GM12878 (cell line): ENCODE results near the gene MRPL54. TPM values are rescaled to one million over a fixed set of nuclear protein-coding genes. Genes with fewer than 3 reads are reported as not detected.

ENCODE experiments used
- ATF3 ChIP-seq: IDR thresholded peaks from 2 replicates; pipeline ENCODE4 v1.6.1; 2011; ENCODE audit warnings: low read depth, mild to moderate bottlenecking, low read length, moderate library complexity, borderline replicate concordance; ENCODE audit errors: extremely low read depth
- ATF7 ChIP-seq: fragments of 450-650 bp; IDR thresholded peaks from 2 replicates; pipeline ENCODE4 v1.6.1; 2016; ENCODE audit warnings: low read depth, mild to moderate bottlenecking
- CBX3 ChIP-seq: fragments of 200-600 bp; sonication (generic); IDR thresholded peaks from 2 replicates; pipeline ENCODE4 v1.6.1; 2016; ENCODE audit warnings: low read depth, borderline replicate concordance
- CHD4 ChIP-seq: fragments of 200-600 bp; sonication (generic); IDR thresholded peaks from 2 replicates; pipeline ENCODE4 v1.6.1; 2016; ENCODE audit warnings: mild to moderate bottlenecking
- CREM ChIP-seq: IDR thresholded peaks from 2 replicates; pipeline ENCODE4 v1.6.1; 2014; ENCODE audit warnings: antibody characterized with exemption, low read depth
- EGR1 ChIP-seq, 2 experiments: IDR thresholded peaks; 1 replicate in 1 of 2; 2 replicates in 1 of 2; pipeline ENCODE4 v1.6.1; 2011 to 2012; ENCODE audit warnings: low read depth in 2 of 2, low read length in 2 of 2, borderline replicate concordance in 1 of 2, mild to moderate bottlenecking in 1 of 2, moderate library complexity in 1 of 2
- ETV6 ChIP-seq, 2 experiments: fragments of 450-650 bp in 1 of 2; IDR thresholded peaks in 1 of 2; conservative IDR thresholded peaks in 1 of 2; 2 replicates each; pipeline ENCODE4 v1.6.1; 2014; ENCODE audit warnings: antibody characterized with exemption in 1 of 2, borderline replicate concordance in 1 of 2, low read depth in 1 of 2, mild to moderate bottlenecking in 1 of 2, moderate library complexity in 1 of 2
- HDAC6 ChIP-seq: fragments of 200-600 bp; sonication (generic); IDR thresholded peaks from one replicate; pipeline ENCODE4 v1.8.0; 2017; ENCODE audit warnings: antibody characterized with exemption; ENCODE audit not compliant: unreplicated experiment
- MEF2A ChIP-seq: IDR thresholded peaks from 2 replicates; pipeline ENCODE4 v1.6.1; 2011; ENCODE audit warnings: low read depth, mild to moderate bottlenecking, low read length, moderate library complexity; ENCODE audit not compliant: insufficient read depth
- NR2C2 ChIP-seq: IDR thresholded peaks from 2 replicates; pipeline ENCODE4 v1.6.1; 2011; ENCODE audit warnings: borderline replicate concordance, low read depth; ENCODE audit not compliant: control insufficient read depth, insufficient read length
- PAX8 ChIP-seq: fragments of 450-650 bp; IDR thresholded peaks from 2 replicates; pipeline ENCODE4 v1.6.1; 2017; ENCODE audit warnings: mild to moderate bottlenecking, moderate library complexity
- PBX3 ChIP-seq: IDR thresholded peaks from 2 replicates; pipeline ENCODE4 v1.6.1; 2011; ENCODE audit warnings: mild to moderate bottlenecking, low read depth, low read length, moderate library complexity; ENCODE audit not compliant: insufficient replicate concordance
- RCOR1 ChIP-seq: conservative IDR thresholded peaks from 2 replicates; pipeline ENCODE4 v1.6.1; 2012; ENCODE audit warnings: low read depth, low read length, improper control_type of control experiment
- RELA ChIP-seq: fragments of 450-650 bp; IDR thresholded peaks from 2 replicates; pipeline ENCODE4 v1.8.0; 2014; ENCODE audit warnings: borderline replicate concordance; ENCODE audit not compliant: partially characterized antibody
- TBL1XR1 ChIP-seq: IDR thresholded peaks from 2 replicates; pipeline ENCODE4 v1.6.1; 2012; ENCODE audit warnings: low read depth, low read length, improper control_type of control experiment
- ZBTB4 ChIP-seq: fragments of 450-650 bp; formaldehyde crosslinking; IDR thresholded peaks from 2 replicates; pipeline ENCODE4 v1.4.0; 2022; ENCODE audit warnings: mild to moderate bottlenecking, moderate library complexity
- ZNF24 ChIP-seq: fragments of 450-650 bp; IDR thresholded peaks from 2 replicates; pipeline ENCODE4 v1.6.1; 2017; ENCODE audit warnings: antibody characterized with exemption, mild to moderate bottlenecking
- ZNF592 ChIP-seq: fragments of 450-650 bp; IDR thresholded peaks from 2 replicates; pipeline ENCODE4 v1.6.1; 2017; ENCODE audit warnings: mild to moderate bottlenecking, moderate library complexity
- ZSCAN29 ChIP-seq: fragments of 450-650 bp; IDR thresholded peaks from 2 replicates; pipeline ENCODE4 v1.6.1; 2017; ENCODE audit warnings: mild to moderate bottlenecking, moderate library complexity
- polyA plus RNA-seq, 11 experiments: library from polyadenylated mRNA; depleted of rRNA in 4 of 11; unstranded in 6 of 11; stranded (reverse) in 5 of 11; fragments of >200 nt; fragmentation: Nextera tagmentation in 4 of 11; fragmentation: Illumina TruSeq in 1 of 11; extraction: Ambion mirVana in 4 of 11; extraction: Trizol in 1 of 11; gene quantifications; 1 replicate in 1 of 11; 2 replicates in 10 of 11; pipeline versions ENCODE4 v1.2.1 to v1.2.3, GENCODE V29; 2011 to 2016; ENCODE audit warnings: inconsistent platforms in 2 of 11, missing spikeins in 2 of 11, low read depth in 1 of 11
- total RNA-seq, 4 experiments: library from RNA; depleted of rRNA in 3 of 4; stranded (reverse); fragments of >200 nt in 3 of 4; fragmentation: Illumina TruSeq in 1 of 4; extraction: Trizol in 1 of 4; gene quantifications; 2 replicates each; pipeline versions ENCODE4 v1.2.1 to v1.2.3, GENCODE V29; 2013 to 2021

The MRPL54 gene
- total and polyA plus RNA-seq, 10 of the 15 experiments (the other 5 are each of a cell fraction or from before 2014, with no cell fraction given), result 3.1 to 98.7 (median 75.2) TPM

- no peak for TF ChIP-seq PAX8
- TF ChIP-seq ATF7, result peak; percentile 48
- TF ChIP-seq PBX3, result no peak
- peak in 1 of 2 experiments; percentile 88; a peak in 2 of 3 replicates for TF ChIP-seq EGR1 (IDR thresholded peaks at IDR 0.05; ENCODE audit: borderline replicate concordance in 1 of 2, low read depth in 2 of 2, low read length in 2 of 2)
- TF ChIP-seq ZSCAN29, result no peak
- peak; percentile 94 for TF ChIP-seq RELA
- no peak for TF ChIP-seq ETV6 (conservative IDR thresholded peaks at IDR 0.05 in 1 of 2, IDR thresholded peaks at IDR 0.05 in 1 of 2; ENCODE audit: borderline replicate concordance in 1 of 2, low read depth in 1 of 2)
- no peak for TF ChIP-seq NR2C2
- TF ChIP-seq RCOR1, result peak; percentile 65; the same call in 1 of the 2 replicates
- no peak; the same call in 1 of the 2 replicates for TF ChIP-seq ZNF24
- no peak for TF ChIP-seq CHD4
- no peak for TF ChIP-seq ZNF592
- no peak for TF ChIP-seq CBX3
- TF ChIP-seq MEF2A, result no peak
- no peak for TF ChIP-seq TBL1XR1
- no peak for TF ChIP-seq HDAC6
- TF ChIP-seq ATF3, result peak; percentile 63; the same call in 1 of the 2 replicates
- TF ChIP-seq CREM, result peak; percentile 54; the same call in 1 of the 2 replicates
- TF ChIP-seq ZBTB4 (CRISPR knock-in tag), result no peak
Observed at GRCh38 chr19:3761382-3762129, 926 bp upstream of the MRPL54 start, which contains the start of gene APBA3 (continued).
